Muscle layer of colon (tissue), 2 donors: ENCODE results near the gene HSPA12A.

Source experiments
- H3K27ac ChIP-seq: one replicate; pipeline ENCODE4 v1.7.0; 2013; ENCODE audit warnings: low read depth, mild to moderate bottlenecking, low read length, moderate library complexity
- H3K27me3 ChIP-seq, 2 donors: one replicate each; pipeline ENCODE4 v1.7.0; 2013; ENCODE audit warnings: low read length in 2 of 2, mild to moderate bottlenecking in 2 of 2; ENCODE audit not compliant: insufficient read depth in 2 of 2, control insufficient read depth in 1 of 2
- H3K36me3 ChIP-seq: one replicate; pipeline ENCODE4 v1.7.0; 2013; ENCODE audit warnings: mild to moderate bottlenecking, low read length; ENCODE audit not compliant: insufficient read depth
- H3K4me1 ChIP-seq: one replicate; pipeline ENCODE4 v1.7.0; 2013; ENCODE audit warnings: mild to moderate bottlenecking, low read length; ENCODE audit not compliant: insufficient read depth
- H3K4me3 ChIP-seq, 2 donors: one replicate each; pipeline ENCODE4 v1.7.0; 2013; ENCODE audit warnings: low read length in 2 of 2, low read depth in 1 of 2, mild to moderate bottlenecking in 1 of 2, moderate library complexity in 1 of 2
- H3K9ac ChIP-seq: one replicate; pipeline ENCODE4 v1.7.0; 2013; ENCODE audit warnings: low read length
- H3K9me3 ChIP-seq: one replicate; pipeline ENCODE4 v1.7.0; 2013; ENCODE audit warnings: mild to moderate bottlenecking, low read length
- donor health status: abdominal sarcoma.
- donor health status: Adenocarcinoma of cecum.

The HSPA12A gene

DNA sequence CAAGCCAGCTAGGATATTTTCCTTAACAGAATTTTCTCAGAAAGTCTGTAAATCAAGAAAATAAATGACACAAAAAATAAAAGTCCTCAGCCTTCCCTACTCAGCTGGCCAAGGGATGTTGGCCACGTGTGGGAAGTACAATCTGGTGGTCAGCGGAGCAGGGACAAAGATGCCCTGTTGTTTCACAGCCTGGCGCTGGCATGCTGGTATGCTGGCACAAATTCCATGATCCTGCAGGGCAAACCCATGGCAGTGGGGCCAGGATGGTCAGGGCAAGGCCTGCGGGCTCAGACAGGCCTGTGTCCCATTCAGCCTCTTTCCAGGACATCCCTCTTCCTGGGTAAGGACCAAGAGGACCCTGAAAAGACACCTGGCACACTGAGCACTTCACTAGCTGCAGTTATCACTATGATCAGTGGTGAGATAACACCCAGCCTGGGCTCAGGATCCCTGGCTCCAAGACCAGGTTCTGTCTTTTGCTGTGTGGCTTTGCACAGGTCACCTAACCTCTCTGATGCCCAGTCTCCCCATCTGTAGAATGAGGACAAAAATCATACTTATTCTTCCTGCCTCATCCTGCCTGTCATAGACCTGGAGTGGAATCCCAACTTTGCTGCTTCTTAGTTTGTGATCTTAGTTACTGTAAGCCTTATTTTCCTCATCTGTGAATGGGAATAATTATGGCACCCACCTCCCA lies 10.8 kb upstream of the HSPA12A start:
- Histone ChIP-seq H3K4me1 (peaks cover 8% of the 10 kb centered on the region), H3K27ac (no peak overlapping the region), H3K9me3 (no peaks in the 10 kb centered on the region), H3K36me3 (no peaks in the 10 kb centered on the region), H3K9ac (no peak overlapping the region), H3K4me3 (no peak overlapping the region), H3K27me3 (no peaks in the 10 kb centered on the region)

DNA sequence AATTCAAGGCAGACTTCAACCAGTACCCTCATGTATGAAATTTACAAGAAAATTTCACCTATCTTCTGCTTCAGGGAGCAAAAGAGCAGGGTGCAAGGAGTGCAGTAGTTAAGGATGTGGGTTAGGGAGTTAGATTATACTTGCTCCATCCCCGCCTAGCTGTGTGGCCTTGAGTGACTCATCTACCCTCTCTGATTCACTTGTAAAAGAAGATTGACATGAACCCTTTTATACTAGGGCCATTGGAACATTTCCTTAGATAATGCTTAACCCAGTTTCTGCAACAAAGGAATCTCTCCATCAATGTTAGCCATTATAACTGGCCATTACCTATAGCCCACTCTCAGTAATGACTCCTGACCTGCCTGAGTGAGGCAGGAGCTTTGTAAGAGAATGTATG lies 10.2 kb upstream of the HSPA12A start:
- Histone ChIP-seq H3K9me3 (no peaks in the 10 kb centered on the region), H3K9ac (no peak overlapping the region), H3K4me3 (no peak overlapping the region), H3K27ac (no peak overlapping the region), H3K4me1 (peaks cover 8% of the 10 kb centered on the region), H3K27me3 (no peaks in the 10 kb centered on the region), H3K36me3 (no peaks in the 10 kb centered on the region)

DNA sequence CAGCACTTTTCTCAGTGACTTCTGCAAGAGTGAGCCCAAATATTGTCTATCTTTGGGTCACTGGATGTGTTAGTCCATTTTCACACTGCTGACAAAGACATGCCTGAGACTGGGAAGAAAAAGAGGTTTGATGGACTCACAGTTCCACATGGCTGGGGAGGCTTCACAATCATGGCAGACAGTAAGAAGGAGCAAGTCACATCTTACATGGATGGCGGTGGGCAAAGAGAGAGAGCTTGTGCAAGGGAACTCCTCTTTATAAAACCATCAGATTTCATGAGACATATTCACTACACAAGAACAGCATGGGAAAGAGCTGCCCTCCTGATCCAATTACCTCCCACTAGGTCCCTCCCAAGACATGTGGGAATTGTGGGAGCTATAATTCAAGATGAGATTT lies 6.1 kb upstream of the HSPA12A start:
- H3K27ac ChIP-seq = no peak overlapping the region
- no peak overlapping the region for H3K9ac ChIP-seq
- H3K4me3 ChIP-seq = no peak overlapping the region
- peaks cover 1% of the 10 kb centered on the region for H3K4me1 ChIP-seq
- no peaks in the 10 kb centered on the region for H3K9me3 ChIP-seq
- H3K36me3 ChIP-seq = no peaks in the 10 kb centered on the region
- H3K27me3 ChIP-seq = no peaks in the 10 kb centered on the region

DNA sequence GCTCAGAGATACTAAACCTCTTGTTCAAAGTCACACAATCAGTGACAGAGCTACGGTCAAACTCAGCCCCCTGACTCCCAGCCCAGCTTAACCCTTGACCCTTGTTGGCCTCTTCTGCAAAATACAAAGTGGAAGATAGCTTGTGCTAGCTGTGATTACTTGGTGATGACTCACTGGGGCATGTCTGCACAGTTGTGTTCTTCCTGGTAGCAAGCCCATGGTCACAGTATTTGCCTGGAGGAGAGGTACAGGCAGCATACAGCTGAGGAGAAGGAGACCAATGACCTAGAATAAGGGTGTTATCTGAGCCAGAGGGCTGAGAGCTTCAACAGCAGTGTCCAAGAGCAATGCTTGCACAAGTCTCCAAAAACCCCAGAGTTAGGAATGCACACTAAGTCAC lies 5.7 kb upstream of the HSPA12A start:
- Histone ChIP-seq H3K4me1 (peaks cover 5% of the 10 kb centered on the region), H3K27me3 (no peaks in the 10 kb centered on the region), H3K9me3 (no peaks in the 10 kb centered on the region), H3K27ac (no peak overlapping the region), H3K36me3 (no peaks in the 10 kb centered on the region), H3K9ac (no peak overlapping the region), H3K4me3 (no peak overlapping the region)

DNA sequence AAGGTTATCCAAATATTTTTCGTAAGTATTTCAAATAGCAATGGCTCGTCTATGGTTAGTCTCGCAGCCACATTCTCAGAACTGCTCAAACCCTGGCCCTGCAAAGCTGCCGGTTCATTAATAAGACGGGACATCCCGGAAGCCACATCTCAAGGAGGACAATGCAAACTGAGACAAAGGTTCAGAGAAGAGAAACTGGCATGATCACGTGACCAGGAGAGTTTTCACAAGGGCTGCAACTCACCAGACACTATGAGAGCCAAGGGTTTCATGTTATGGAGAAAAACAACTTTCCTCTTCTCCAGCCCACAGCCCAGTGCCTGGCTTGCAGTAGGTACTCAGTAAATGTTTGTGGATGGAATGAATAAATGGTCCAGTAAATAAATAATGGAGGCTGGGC lies 5.0 kb upstream of the HSPA12A start:
- no peak overlapping the region for H3K4me3 ChIP-seq

DNA sequence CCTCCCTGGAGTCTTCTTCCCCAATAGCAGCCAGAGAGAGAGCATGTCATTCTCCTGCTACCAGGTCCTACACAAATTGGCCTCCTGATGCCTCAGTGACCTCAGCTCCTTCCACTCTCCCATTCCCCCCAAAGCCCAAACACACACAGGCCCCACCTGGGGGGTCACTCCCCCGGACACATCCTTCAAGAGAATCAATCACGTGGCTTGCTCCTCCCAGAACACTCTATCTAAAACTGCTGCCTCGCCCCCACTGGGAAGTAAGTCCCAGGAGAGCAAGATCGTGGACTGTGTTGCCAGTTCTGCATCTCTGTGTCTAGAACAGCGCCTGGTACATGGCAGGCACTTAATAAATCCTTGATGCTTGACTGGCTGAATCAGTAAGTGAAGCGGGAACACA lies 2.5 kb upstream of the HSPA12A start:
- H3K9ac ChIP-seq = no peak overlapping the region
- no peaks in the 10 kb centered on the region for H3K27me3 ChIP-seq
- H3K27ac ChIP-seq = no peak overlapping the region
- peaks cover 15% of the 10 kb centered on the region for H3K4me1 ChIP-seq
- no peak overlapping the region for H3K4me3 ChIP-seq
- H3K36me3 ChIP-seq = no peaks in the 10 kb centered on the region
- H3K9me3 ChIP-seq = no peaks in the 10 kb centered on the region

More for the DNA sequence above, 5.0 kb upstream of the HSPA12A start:
- Histone ChIP-seq H3K27ac (no peak overlapping the region), H3K4me1 (peaks cover 5% of the 10 kb centered on the region), H3K27me3 (no peaks in the 10 kb centered on the region), H3K9me3 (no peaks in the 10 kb centered on the region), H3K9ac (no peak overlapping the region), H3K36me3 (no peaks in the 10 kb centered on the region)

DNA sequence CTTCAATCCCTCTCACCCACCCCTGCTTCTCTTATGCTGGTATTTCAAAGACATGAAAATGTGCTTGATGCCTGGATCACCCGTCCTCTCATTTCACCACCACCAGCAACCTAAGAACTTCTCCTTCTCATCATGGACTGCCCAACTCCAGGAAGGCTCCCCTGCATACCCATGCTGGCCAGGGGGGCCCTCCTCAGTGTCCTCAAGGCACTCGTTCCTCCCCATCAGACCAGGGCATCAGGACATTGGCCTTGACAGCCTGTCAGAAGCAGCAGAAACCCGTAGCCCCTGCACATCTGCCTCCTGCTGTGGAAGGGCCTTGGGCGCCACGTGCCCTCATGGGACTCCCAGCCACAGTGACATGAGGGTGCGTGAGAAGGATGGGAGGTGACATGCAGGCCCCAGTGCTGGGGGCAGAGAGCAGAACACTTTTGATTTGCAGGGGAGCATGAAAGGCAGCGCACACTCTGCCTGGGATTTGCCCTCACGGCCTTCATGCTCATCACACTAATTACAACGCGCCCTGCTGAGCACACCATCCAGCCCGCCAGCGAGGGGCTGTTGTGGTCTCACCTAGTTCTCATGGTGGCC lies 1.9 kb upstream of the HSPA12A start:
- H3K4me3 ChIP-seq = no peak overlapping the region
- no peaks in the 10 kb centered on the region for H3K27me3 ChIP-seq

DNA sequence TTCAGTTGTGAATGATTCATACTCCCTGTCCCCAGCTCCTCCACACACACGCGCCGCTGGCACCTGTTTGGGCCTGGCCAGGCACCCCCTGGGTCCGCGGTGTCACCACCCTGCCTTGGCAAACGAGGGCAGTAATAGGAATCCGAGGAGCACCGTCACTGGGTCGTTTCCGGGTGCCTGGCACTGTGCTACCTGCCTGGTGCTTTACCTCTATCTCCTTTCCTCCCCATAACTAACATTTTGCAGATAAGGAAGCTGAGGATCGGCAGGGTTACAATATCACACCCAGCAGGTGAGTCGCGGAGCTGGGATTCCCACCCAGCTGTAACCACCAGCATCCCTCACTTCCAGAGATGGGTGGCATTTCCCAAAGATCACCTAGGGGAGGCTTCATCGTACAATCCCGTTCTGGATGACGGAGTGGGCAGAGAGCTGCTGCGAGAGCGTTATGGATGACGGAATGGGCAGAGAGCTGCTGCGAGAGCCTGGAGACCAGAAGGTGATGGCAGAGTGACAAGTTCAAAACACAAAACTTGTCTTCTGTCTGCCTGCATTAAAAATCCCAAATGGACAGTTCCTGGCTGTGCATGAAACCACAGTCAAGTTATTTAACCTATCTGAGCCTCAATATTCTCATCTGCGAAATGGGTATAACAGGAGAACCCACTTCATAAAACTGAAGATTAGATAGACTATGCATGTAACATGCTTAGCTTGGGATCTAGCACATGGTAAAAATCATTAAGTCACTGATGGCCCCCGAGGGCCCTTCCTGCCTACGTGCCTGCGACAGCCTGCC lies 1.1 kb upstream of the HSPA12A start:
- Histone ChIP-seq H3K36me3 (no peaks in the 10 kb centered on the region), H3K4me3 (peak overlapping the region; percentile 52 to 79), H3K27ac (peak overlapping the region; percentile 92), H3K4me1 (peaks cover 15% of the 10 kb centered on the region), H3K9ac (peak overlapping the region; percentile 1), H3K9me3 (no peaks in the 10 kb centered on the region), H3K27me3 (no peaks in the 10 kb centered on the region)

More for the DNA sequence above, 1.9 kb upstream of the HSPA12A start:
- Histone ChIP-seq H3K27ac (no peak overlapping the region), H3K4me1 (peaks cover 15% of the 10 kb centered on the region), H3K36me3 (no peaks in the 10 kb centered on the region), H3K9me3 (no peaks in the 10 kb centered on the region), H3K9ac (no peak overlapping the region)

DNA sequence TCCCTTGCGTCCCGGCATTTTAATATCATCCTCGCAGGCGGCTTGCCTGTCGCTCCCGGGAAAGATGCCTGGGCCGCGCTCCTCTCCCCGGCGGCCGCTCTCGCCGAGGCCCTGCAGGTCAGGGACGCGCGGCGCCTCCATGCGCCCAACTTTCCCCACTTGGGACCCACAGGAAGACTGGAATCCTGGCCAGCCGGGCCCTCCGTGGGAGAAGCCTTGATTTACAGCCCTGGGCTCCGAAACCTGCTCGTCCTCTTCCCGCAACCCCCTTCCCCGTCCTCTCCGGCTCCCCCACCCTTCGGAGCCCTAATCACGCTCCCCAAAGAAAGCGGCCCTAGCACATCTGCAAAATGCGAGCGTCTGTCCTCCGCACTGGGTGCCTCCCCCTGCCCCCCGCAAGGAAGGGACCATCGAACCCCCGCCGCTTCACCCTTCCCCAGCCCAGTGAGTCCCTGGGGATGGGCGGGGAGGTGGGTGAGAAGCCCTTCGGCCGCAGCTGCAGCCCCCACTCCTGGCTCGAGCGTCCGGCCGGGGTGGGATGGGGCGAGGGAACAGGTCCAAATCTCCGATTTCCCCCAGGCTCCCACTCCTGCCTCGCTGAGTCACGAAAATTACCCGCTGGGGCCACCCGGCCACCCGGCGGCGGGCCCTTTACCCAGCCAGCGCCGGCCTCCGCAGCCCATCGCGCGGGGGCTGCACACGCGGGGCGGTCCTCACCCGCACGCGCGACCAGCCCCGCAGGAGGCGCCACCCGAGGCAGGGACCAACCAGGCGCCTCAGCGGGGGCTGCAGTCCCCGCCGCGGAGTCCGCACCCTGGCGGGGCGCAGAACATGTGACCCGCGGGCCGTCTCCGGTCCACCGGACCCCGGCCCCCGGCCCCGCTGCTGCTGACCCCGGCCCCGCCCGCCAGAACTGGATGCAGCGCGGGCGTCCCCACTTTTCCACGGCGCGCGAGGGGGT lies 695 bp downstream of the HSPA12A start:
- no peaks in the 10 kb centered on the region for H3K27me3 ChIP-seq
- H3K9me3 ChIP-seq = no peaks in the 10 kb centered on the region
- peaks cover 15% of the 10 kb centered on the region for H3K4me1 ChIP-seq
- no peak overlapping the region for H3K9ac ChIP-seq
- H3K36me3 ChIP-seq = no peaks in the 10 kb centered on the region
- H3K27ac ChIP-seq = peak overlapping the region; percentile 87
- peak overlapping the region; percentile 77 to 96 for H3K4me3 ChIP-seq

DNA sequence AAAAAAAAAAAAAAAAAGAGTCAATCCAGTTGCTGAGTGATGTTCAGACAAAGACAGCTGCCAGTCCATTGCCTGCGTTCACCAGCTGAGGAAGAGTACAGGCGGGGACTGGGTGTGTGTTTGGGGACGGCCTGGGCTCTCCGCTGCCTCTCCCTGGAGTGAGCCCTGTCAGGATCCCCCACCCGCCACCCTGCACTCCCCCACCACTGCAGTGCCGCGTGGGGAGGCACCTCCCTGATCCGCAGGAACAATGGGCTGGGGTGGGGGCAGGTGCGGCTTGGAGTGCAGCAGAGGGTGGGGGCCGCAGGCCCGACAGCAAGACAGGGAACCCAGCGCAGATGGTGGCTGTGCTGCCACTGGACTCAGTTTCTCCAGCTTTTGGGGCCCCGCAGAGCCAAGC lies 1.4 kb downstream of the HSPA12A start:
- H3K9ac ChIP-seq = no peak overlapping the region
- no peaks in the 10 kb centered on the region for H3K9me3 ChIP-seq
- H3K36me3 ChIP-seq = no peaks in the 10 kb centered on the region
- H3K4me3 ChIP-seq = peak overlapping the region; percentile 77 to 96
- H3K27me3 ChIP-seq = no peaks in the 10 kb centered on the region
- H3K27ac ChIP-seq = peak overlapping the region; percentile 87
- peaks cover 15% of the 10 kb centered on the region for H3K4me1 ChIP-seq

DNA sequence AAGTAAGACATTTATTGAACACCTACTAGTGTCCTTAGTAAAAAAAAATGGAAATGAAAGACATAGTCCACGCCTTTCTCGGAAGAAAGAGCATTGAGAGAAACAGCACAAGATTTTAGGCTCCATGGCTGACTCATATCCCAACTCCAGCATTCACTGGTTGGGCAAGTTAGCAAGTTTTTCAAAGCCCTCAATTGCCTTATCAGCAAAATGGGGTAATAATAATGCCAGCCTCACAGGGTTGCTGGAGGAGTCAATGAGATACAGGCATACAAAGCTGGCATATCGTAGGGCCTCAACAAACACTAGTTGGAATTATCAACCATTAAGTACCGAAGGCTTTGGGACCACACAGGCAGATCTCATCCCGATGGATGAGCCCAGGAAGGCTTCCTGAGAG lies 4.0 kb downstream of the HSPA12A start:
- H3K9me3 ChIP-seq = no peaks in the 10 kb centered on the region
- no peak overlapping the region for H3K4me3 ChIP-seq
- H3K36me3 ChIP-seq = no peaks in the 10 kb centered on the region
- H3K27ac ChIP-seq = no peak overlapping the region
- H3K27me3 ChIP-seq = no peaks in the 10 kb centered on the region
- H3K9ac ChIP-seq = no peak overlapping the region
- H3K4me1 ChIP-seq = peaks cover 17% of the 10 kb centered on the region
